Measurements from ENCODE around the gene EPS8L1.
"Not testable (repeated sequence)": the region's sequence is repeated elsewhere in the genome, so short reads cannot be mapped to it uniquely, and the experiment has no call there.

The EPS8L1 gene

DNA sequence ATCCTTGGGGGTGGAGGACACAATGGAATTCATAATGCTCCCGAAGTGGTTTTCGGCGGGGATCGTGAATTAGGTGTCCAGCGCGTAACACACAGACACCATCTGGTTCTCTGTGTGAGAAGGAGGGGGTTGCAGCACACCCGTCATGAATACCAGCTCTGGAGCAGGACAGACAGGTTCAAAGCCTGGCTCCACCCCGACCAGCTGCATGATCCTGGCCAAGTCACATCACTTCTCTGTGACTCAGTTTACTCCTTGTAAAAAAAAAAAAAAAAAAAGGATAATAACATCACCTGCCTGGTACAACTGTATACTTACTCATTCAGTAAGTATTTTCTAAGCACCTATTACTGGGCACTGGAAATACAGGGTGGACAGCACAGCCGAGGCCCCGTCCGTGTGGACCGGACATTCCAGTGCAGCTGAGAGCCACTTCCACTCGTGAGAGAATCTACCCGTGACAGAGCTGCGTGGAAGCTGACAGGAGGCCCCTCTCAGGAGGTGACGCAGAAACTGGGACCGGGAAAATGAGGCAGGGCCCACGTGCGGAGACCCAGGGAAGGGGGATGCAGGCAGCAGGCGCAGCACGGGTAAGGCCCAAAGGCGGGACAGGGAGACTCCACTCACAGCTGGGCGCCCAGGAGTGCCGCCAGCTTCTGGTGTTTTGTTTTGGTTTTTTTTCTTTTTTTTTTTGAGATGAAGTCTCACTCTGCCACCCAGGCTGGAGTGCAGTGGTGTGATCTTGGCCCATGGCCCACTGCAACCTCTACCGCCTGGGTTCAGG is 24.7 kb upstream of the EPS8L1 start:
- DNase-seq = no peak

GRCh38 chr19:55053735-55054134 is 21.9 kb upstream of the EPS8L1 start:
- no peak for DNase-seq

DNA sequence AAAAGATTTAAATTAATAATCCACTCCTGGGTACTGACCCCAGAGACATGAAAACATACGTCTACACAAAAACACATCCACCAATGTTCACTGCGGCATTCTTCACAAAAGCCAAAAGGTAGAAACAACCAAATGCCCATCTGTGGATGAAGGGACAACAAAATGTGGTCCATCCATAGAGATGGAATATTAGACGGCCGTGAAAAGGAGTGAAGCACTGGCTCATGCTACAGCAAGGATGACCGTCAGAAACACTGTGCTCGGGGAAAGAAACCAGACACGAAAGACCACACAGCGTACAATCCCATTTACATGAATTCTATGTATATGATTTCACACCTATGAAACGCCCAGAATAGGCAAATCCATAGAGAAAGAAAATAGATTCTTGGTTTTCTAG is 18.8 kb upstream of the EPS8L1 start:
- DNase-seq = no peak

DNA sequence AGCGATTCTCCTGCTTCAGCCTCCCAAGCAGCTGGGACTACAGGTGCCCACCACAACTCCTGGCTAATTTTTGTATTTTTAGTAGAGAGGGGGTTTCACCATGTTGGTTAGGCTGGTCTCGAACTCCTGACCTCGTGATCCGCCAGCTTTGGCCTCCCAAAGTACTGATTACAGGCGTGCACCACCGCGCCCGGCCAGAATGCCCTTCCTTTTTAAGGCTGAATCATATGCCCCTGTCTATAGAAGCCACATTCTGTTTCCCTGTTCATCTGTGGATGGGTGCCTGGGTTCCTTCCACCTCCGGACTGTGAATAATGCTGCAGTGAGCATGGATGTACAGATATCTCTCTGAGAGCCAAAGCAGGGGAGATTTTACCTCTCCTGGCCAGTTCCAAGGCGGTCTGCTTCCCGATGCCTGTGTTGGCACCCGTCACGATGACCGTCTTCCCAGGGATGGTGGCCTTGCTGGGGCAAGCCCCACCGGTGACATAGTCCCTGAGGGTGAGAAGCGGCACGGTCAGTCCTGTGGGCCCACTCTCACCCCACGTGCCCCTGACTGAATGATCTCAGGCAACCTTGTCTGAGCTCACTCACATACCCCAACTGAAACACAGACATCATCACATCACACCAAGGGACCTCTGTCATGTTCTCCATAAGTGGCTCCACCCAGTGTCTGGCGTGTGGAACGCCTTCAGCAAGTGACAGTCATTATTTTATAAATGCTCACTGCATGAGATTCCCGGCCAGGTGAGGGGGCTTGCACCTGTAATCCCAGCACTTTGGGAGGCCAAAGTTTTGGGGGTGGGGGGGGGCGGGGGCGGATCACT is 16.7 kb upstream of the EPS8L1 start:
- no peak for DNase-seq

DNA sequence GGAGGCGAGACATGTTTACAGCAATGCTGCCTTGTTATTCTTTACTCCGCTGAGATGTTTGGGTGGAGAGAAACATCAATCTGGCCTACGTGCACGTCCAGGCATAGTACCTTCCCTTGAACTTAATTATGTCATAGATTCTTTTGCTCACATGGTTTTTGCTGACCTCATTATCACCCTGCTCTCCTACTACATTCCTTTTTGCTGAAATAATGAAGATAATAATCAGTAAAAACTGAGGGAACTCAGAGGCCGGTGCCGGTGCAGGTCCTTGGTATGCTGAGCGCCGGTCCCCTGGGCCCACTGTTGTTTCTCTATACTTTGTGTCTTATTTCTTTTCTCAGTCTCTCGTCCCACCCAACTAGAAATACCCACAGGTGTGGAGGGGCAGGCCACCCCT is 15.4 kb upstream of the EPS8L1 start:
- DNase-seq = not testable (repeated sequence)

- DNase-seq = peak; percentile 99
These were observed 12.8 kb upstream of the EPS8L1 start, which contains the start of gene RDH13 for GRCh38 chr19:55062735-55063491. Gene RDH13, minus strand, starts transcription at chr19:55063148. Its CDS starts 116 bp downstream, at chr19:55063032.

- no peak for DNase-seq
These were observed 12.2 kb upstream of the EPS8L1 start for GRCh38 chr19:55063492-55063843.

- not testable (repeated sequence) for DNase-seq
These were observed 10.2 kb upstream of the EPS8L1 start for GRCh38 chr19:55065516-55065915.

GRCh38 chr19:55066107-55066709 is 9.5 kb upstream of the EPS8L1 start:
- DNase-seq = no peak

DNA sequence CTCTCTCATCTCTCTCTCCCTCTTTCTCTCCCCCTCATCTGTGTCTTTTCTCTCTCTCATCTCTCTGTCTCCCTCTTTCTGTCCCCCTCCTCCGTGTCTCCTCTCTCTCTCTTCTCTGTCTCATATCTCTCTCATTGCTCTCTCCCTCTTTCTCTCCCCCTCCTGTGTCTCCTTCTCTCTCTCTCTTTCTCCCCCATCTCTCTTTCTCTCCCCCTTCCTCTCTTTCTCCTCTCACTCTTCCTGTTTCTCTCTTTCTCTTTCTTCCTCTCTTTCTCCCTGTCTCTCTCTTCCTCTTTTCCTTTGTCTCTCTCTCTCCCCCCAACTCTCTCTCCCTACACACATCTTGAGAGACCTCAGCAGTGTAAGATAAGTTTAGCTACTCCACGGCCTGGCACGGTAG is 7.8 kb upstream of the EPS8L1 start:
- DNase-seq = no peak

- DNase-seq = no peak
These were observed 6.5 kb upstream of the EPS8L1 start for GRCh38 chr19:55068950-55069864.

GRCh38 chr19:55069865-55070197 is 5.8 kb upstream of the EPS8L1 start:
- no peak for DNase-seq

DNA sequence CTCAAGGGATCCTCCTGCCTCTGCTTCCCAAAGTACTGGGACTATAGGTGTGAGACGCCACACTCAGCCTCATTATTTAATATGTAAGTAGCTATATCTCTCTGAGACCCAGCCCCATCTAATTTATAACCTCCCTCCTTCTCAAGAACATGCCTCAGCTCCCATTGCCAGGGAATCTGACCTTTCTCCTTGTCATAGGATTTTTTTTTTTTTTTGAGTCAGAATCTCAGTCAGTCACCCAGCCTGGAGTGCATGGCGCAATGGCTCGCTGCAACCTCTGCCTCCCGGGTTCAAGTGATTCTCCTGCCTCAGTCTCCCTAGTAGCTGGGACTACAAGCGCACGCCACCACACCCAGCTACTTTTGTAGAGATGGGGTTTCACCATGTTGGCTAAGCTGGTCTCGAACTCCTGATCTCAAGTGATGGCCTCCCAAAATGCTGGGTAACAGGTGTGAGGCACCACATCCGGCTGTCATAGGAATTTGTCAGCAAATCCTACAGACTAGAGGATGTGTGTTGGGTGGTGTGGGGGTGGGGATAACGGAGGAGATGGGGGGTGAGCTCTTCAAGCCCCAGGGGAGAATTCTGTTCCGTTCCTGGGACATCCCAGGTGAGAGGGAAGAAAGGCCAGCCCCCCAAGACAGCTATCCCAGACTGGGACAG is 5.1 kb upstream of the EPS8L1 start:
- DNase-seq = no peak

DNA sequence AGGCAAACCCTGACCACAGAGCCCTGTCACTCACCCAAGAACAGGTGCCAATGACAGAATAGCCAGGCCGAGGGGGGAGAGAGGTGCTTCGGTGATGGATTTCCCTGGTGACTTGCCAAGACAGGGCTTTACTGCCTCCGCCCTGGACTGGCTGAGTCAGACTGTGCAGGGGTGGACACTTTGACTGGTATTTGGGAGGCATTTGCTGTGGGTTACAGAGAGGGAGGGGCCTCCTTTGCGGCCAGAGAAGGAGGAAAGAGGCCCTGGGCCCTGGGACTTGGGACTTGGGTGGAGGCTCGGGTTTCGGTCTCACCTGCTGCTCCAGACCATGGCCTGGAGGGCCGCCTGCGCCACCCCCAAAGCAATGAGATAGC is 4.6 kb upstream of the EPS8L1 start:
- DNase-seq = no peak

DNA sequence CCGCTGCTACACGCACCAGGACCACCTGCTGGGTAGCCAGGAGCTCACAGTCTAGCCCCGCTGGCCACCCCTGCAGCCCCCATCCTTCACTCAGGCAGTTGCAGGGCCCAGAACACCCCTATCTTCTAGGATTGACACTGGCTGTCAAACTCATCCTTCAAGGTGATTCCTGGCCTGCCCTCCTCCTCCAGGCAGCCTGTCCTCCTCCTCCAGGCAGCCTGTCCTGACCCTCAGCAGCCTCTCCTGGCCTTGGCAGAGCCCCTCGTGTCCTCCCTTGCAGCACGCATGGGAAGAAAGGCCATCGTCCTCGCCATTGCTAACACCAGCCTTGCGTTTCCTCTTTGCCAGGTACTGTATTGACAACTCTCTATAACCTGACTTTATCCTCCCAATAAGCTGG is 3.8 kb upstream of the EPS8L1 start:
- DNase-seq = no peak

- no peak for DNase-seq
These were observed 652 bp downstream of the EPS8L1 start for GRCh38 chr19:55076321-55076720.

DNA sequence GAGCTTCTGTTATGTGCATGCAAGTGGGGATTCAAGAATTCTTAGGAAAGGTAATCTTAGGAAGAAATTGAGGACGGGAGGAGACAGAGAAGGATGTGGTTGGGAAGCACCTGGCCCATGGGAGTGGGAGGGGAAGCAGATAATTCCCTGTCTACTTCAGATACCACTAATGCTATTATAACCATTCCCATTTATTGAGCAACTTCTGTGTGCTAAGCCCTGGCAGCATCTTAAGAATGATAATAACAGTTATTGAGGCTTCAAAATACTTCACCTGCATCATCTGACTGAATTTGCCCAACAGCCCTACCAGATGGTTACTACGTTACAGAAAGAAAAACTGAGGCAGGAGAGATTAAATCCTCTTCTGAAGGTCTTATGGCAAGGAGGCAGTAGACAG is 1.4 kb downstream of the EPS8L1 start:
- DNase-seq = no peak

- DNase-seq = no peak
These were observed 3.3 kb downstream of the EPS8L1 start for GRCh38 chr19:55078996-55079395.

DNA sequence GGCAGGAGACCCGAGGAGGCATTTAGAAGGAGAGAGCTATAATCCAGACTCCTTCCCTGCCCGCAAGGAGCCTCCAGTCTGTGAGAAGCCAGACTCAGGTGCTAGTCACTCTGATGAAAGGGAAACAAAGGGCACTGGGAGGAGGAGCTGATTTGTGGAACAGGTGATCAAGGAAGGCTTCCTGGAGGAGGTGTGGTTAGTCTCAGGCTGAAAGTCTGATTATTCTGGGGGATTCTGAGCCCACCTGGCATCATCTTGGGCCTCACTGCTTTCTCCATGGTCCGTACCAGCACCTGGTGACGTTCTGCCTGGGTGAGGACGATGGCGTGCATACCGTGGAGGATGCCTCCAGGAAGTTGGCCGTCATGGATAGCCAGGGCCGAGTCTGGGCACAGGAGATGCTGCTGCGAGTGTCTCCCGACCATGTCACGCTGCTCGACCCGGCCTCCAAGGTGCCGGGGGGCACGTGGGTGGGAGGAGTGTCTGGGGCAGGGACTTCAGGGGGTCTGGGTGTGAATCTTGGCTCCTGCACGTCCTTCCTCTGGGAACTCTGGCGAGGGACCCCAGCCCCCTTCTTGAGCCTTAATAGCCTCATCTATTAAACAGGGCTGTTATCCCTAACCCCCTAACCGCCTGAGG is 3.9 kb downstream of the EPS8L1 start:
- DNase-seq = no peak

DNA sequence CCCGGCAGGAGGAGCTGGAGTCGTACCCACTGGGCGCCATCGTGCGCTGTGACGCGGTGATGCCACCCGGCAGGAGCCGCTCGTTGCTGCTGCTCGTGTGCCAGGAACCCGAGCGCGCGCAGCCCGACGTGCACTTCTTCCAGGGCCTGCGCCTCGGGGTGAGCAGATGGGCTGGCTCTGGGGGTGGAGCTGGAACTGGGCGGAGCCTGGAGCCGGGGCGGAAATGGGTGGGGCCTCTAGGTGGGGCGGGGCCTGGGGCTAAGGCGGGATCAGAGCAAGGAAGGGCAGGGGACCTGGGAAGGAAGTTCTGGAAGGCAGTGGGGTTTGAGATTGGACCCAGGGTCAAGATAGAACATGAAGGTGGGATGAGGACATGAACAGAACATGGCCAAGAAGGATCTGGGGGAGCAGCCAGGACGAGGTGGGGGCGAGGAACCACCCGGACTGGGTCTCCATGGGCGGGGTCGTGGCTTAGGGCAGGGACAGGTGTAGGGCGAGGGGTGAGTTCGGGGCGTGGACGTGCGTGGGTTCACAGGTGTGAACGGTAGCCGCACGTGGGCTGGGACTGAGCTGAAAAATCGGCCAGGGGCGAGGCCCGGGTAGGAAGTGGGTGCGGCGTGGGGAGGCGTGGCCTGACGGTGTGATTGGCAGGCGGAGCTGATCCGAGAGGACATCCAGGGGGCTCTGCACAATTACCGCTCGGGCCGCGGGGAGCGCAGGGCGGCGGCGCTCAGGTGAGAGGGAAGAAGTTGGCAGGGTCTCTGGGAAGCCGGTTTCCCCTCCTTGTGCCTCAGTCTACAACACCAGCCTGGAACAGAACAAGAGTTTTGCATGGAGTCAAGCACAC is 4.7 kb downstream of the EPS8L1 start:
- peak; percentile 70 for DNase-seq

Measured in CD4-positive, alpha-beta T cell treated with Interleukin-12 subunit alpha and Interleukin-12 subunit beta, for 1 hour (primary cell).